Gastrocnemius medialis (tissue), 4 donors: Measurements from ENCODE around the gene DNMBP. TPM values are rescaled to one million over a fixed set of nuclear protein-coding genes. Genes with fewer than 3 reads are reported as not detected.

Source experiments
- ATAC-seq, 2 donors: fragments of 150-250 bp; one replicate each; pipeline ENCODE4 v1.9.1; 2016
- DNase-seq, 2 donors: peaks; one replicate each; pipeline ENCODE4 v3.0.0-alpha.2; 2019
- H3K27ac ChIP-seq, 4 donors: fragments of 200-600 bp; sonication (generic); 1 replicate in 1 of 4; 2 replicates in 3 of 4; pipeline ENCODE4 v1.5.1; 2016 to 2018; ENCODE audit warnings: mild to moderate bottlenecking in 2 of 4, moderate library complexity in 1 of 4
- H3K27me3 ChIP-seq, 3 donors: fragments of 200-600 bp; sonication (generic) in 2 of 3; 1 replicate in 1 of 3; 2 replicates in 2 of 3; pipeline versions ENCODE4 v1.5.1 to v1.6.0; 2016 to 2019; ENCODE audit warnings: mild to moderate bottlenecking in 1 of 3, moderate library complexity in 1 of 3
- H3K36me3 ChIP-seq, 2 donors: fragments of 200-600 bp; sonication (generic) in 1 of 2; one replicate each; pipeline ENCODE4 v1.5.1; 2017 to 2018
- H3K4me1 ChIP-seq, 2 donors: fragments of 200-600 bp; sonication (generic) in 1 of 2; one replicate each; pipeline ENCODE4 v1.5.1; 2016 to 2017; ENCODE audit warnings: mild to moderate bottlenecking in 2 of 2
- H3K4me3 ChIP-seq, 4 donors: fragments of 200-600 bp; sonication (generic) in 3 of 4; 1 replicate in 1 of 4; 2 replicates in 3 of 4; pipeline ENCODE4 v1.5.1; 2016 to 2019; ENCODE audit warnings: mild to moderate bottlenecking in 2 of 4
- H3K9me3 ChIP-seq, 3 donors: fragments of 200-600 bp; sonication (generic) in 2 of 3; 1 replicate in 1 of 3; 2 replicates in 2 of 3; pipeline ENCODE4 v1.5.1; 2016 to 2019
- CTCF ChIP-seq, 5 experiments: fragments of 450-650 bp in 3 of 5; fragments of 200-600 bp in 2 of 5; sonication (generic) in 2 of 5; IDR thresholded peaks in 4 of 5; conservative IDR thresholded peaks in 1 of 5; 1 replicate in 4 of 5; 2 replicates in 1 of 5; pipeline ENCODE4 v1.5.1; 2016 to 2019; ENCODE audit warnings: antibody characterized with exemption in 5 of 5, mild to moderate bottlenecking in 3 of 5, moderate library complexity in 3 of 5
- POLR2A ChIP-seq, 2 donors: fragments of 450-650 bp; IDR thresholded peaks; one replicate each; pipeline ENCODE4 v1.6.1; 2017; ENCODE audit warnings: antibody characterized with exemption in 2 of 2, mild to moderate bottlenecking in 2 of 2, moderate library complexity in 2 of 2
- in situ Hi-C, 4 donors: fragments of 200-750 bp; cut with MboI; loops; one replicate each; pipeline versions ENCODE4 v1.15.0 to v1.8.0; 2017; ENCODE audit warnings: low sequenced_read_pairs in 4 of 4
- intact Hi-C: fragments of 100-400 bp; cut with DNase I; formaldehyde crosslinking; loops from one replicate; pipeline ENCODE4 v1.15.1; 2023; ENCODE audit warnings: low total_unique reads
- total RNA-seq, 4 donors: library from RNA; depleted of rRNA; stranded (reverse); fragments of >200 nt; gene quantifications; one replicate each; pipeline versions ENCODE4 v1.1.0 to v1.2.3, GENCODE V29; 2016

The DNMBP gene
- total RNA-seq, 4 donors from 2014 or later: 9.5 to 22.5 (median 15.0) TPM

GRCh38 chr10:100033766-100034418, 24.1 kb upstream of the DNMBP start:
- intact Hi-C loops (no loop called here), in situ Hi-C loops (no loop called here)
- DNase-seq: no peak

GRCh38 chr10:100027416-100027815, 17.7 kb upstream of the DNMBP start:
- Histone ChIP-seq H3K4me1 (no peaks in the 10 kb centered on the region), H3K27me3 (no peaks in the 10 kb centered on the region), H3K9me3 (peaks cover 0 to 6% (median 0%) of the 10 kb centered on the region in 3 donors), H3K27ac (no peak overlapping the region), H3K4me3 (no peak overlapping the region), H3K36me3 (no peaks in the 10 kb centered on the region)
- in situ Hi-C loops: no loop called here
- ATAC-seq (no peak), DNase-seq (no peak)
- intact Hi-C loops: no loop called here
- TF ChIP-seq POLR2A (IDR thresholded peaks at IDR 0.05) (no peak), CTCF (IDR thresholded peaks at IDR 0.05 in 4 of 5, conservative IDR thresholded peaks at IDR 0.05 in 1 of 5) (no peak)

More at GRCh38 chr10:100033766-100034418, 24.1 kb upstream of the DNMBP start:
- TF ChIP-seq POLR2A (IDR thresholded peaks at IDR 0.05) (no peak), CTCF (IDR thresholded peaks at IDR 0.05 in 4 of 5, conservative IDR thresholded peaks at IDR 0.05 in 1 of 5) (no peak)
- Histone ChIP-seq H3K27ac (no peak overlapping the region), H3K4me3 (no peak overlapping the region), H3K9me3 (no peaks in the 10 kb centered on the region), H3K27me3 (no peaks in the 10 kb centered on the region), H3K4me1 (no peaks in the 10 kb centered on the region), H3K36me3 (no peaks in the 10 kb centered on the region)
- ATAC-seq: no peak

GRCh38 chr10:100025576-100025975, 15.8 kb upstream of the DNMBP start:
- Histone ChIP-seq H3K4me3 (no peak overlapping the region), H3K36me3 (no peaks in the 10 kb centered on the region), H3K27ac (no peak overlapping the region), H3K4me1 (no peaks in the 10 kb centered on the region), H3K27me3 (no peaks in the 10 kb centered on the region), H3K9me3 (peaks cover 0 to 6% (median 0%) of the 10 kb centered on the region in 3 donors)
- DNase-seq (no peak), ATAC-seq (no peak)
- TF ChIP-seq CTCF (IDR thresholded peaks at IDR 0.05 in 4 of 5, conservative IDR thresholded peaks at IDR 0.05 in 1 of 5) (no peak), POLR2A (IDR thresholded peaks at IDR 0.05) (no peak)
- in situ Hi-C loops (no loop called here), intact Hi-C loops (no loop called here)

- no peak for TF ChIP-seq CTCF (IDR thresholded peaks at IDR 0.05 in 4 of 5, conservative IDR thresholded peaks at IDR 0.05 in 1 of 5)
- TF ChIP-seq POLR2A (IDR thresholded peaks at IDR 0.05): no peak
- Histone ChIP-seq H3K9me3 (peaks cover 0 to 6% (median 0%) of the 10 kb centered on the region in 3 donors), H3K36me3 (no peaks in the 10 kb centered on the region), H3K27me3 (no peaks in the 10 kb centered on the region), H3K4me3 (no peak overlapping the region), H3K27ac (no peak overlapping the region), H3K4me1 (no peaks in the 10 kb centered on the region)
- DNase-seq (no peak), ATAC-seq (no peak)
- intact Hi-C loops: no loop called here
- in situ Hi-C loops: loop anchor here in 1 of 4 donors (25.0 kb wide), 1 partner anchor 112 kb away; no protein-coding TSS in a partner anchor
These were observed 15.0 kb upstream of the DNMBP start for GRCh38 chr10:100024748-100025147.
